NCI-H748 treated with DMSO at 0.1 percent for 48 hours (cell line): Measurements from ENCODE around the gene SOD2.
A peak's percentile ranks its signal among the peaks of the same experiment; 100 is the strongest.
"Not testable (repeated sequence)": the region's sequence is repeated elsewhere in the genome, so short reads cannot be mapped to it uniquely, and the experiment has no call there.

ENCODE experiments used
- DNase-seq: peaks from one replicate; lab custom pipeline; 2025; lab: John Stamatoyannopoulos, UW

Gene SOD2

GRCh38 chr6:159693128-159693893, at the start of gene SOD2:
Gene SOD2, minus strand, starts transcription at chr6:159693241. Its CDS starts 74 bp downstream, at chr6:159693167.
- peak; percentile 47 for DNase-seq

GRCh38 chr6:159742165-159742564, 49.1 kb upstream of the SOD2 start:
- no peak for DNase-seq

DNA sequence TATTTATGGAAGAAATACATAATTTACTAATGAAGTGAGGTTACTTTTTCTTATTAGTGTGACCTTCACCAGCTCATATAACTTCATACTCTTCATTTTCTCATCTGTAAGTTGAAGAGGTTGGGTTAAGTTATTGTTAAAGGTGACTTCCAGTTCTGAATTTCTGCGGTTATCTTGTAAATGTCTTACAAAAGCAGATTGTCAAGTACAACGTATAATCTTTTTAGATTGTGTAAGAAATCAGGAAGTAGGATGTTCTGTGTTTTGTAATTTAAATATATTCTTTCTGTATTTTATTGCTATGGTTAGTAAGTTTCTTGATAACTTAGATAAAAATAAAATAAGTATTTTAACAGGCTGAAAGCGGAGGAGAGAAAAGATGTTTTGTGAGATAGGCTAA, 46.3 kb upstream of the SOD2 start:
- DNase-seq: no peak

DNA sequence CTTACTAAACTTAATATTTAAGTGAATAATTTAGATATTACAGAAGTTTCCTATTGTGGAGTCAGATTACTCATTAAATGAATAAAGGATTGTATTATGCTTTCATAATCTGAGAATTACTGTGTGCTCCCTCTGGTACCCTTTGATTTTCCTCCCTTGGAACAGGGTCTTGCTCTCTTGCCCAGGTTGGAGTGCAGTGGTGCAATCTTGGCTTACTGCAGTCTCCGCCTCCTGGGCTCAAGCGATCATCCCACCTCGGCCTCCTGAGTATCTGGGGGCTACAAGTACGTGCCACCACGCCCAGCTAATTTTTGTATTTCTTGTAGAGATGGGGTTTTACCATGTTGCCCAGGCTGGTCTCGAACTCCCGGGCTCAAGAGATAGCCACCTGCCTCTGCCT, 43.9 kb upstream of the SOD2 start:
- no peak for DNase-seq

DNA sequence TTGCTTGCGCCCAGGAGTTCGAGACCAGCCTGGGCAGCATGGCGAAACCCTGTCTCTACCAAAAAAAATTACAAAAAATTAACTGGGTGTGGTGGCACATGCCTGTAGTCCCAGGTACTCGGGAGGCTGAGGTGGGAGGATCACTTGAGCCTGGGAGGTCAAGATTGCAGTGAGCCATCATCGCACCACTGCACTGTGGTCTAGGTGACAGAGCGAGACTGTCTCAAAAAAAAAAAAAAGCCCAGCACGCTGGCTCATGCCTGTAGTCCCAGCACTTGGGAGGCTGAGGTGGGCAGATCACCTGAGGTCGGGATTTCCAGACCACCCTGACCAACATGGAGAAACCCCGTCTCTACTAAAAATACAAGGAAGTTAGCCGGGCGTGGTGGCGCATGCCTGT, 40.4 kb upstream of the SOD2 start:
- not testable (repeated sequence) for DNase-seq

GRCh38 chr6:159732550-159732949, 39.5 kb upstream of the SOD2 start:
- not testable (repeated sequence) for DNase-seq

- no peak for DNase-seq
Observed at GRCh38 chr6:159730332-159730676, 37.3 kb upstream of the SOD2 start.

DNA sequence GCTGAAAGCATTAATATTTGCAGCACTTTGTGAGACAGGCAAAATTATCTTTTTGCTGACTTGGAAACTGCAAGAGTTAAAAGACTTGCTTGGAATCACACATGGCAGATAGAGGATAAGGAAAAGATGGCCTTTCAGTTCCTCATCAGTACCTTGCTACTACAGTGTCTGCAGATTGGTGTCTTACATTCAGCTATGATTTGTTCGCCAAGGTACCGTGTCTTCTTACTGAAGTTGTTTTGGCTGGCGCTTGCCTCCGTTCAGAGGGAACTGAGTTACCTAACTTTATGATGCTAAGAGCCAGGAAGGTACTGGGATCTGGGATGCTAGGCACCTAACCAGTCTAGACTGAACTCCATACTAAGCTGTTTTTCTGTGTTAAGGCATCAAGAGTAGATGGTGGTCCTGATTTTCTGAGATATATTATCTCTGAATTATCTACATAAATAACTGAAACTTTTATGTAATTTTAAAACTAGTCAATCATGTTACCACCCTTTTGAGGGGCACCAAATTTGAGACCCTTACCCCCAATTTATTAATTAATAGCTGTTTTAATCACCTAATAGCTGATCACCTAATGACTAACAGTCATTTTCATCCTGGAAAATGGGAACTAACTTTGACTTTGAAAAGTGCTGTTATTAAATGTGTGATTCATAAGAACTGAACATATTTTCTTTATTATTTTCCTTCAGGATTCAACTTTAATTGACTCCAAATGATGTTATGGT, 36.7 kb upstream of the SOD2 start:
- DNase-seq: no peak

GRCh38 chr6:159728531-159728964, 35.5 kb upstream of the SOD2 start:
- DNase-seq: no peak

DNA sequence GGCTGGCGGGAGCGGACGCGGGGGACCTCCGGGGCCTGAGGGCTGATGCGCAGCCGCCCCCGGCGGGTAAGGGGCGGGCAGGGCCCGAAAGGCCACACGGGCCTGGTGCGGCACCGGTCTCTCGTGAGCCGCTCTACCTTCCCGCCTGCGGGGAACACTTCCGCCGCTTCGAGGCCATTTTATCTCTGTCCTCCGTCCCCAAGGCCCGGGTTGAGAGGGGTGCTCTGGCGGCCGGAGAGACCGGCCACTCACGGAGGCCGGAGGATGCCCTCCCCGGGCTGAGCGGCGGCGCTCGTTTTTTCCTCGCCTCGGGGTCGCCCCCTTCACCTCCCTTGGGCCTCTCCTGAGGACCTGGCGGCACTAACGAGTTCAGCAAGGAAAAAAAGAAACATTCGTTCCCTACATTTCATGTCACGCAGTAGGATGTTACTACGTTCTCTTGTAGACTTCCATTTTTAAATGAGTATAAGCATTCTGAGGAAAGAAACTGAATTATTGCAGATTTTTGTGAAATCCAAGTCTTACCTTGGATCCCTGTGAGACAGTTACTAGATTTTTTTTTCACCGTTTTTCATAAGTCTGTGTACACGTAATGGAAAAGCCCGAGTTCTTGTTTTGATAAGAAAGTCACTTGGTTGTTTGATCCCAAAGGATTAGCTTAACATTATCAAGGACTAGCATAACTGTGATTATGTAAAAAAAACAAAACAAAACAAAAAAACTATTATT, 34.8 kb upstream of the SOD2 start:
- no peak for DNase-seq

- DNase-seq: peak; percentile 91
Observed at GRCh38 chr6:159726918-159727716, 34.1 kb upstream of the SOD2 start, which contains the start of gene WTAP. Gene WTAP, plus strand, starts transcription at chr6:159727506. Its CDS starts 8,760 bp downstream, at chr6:159736266.

DNA sequence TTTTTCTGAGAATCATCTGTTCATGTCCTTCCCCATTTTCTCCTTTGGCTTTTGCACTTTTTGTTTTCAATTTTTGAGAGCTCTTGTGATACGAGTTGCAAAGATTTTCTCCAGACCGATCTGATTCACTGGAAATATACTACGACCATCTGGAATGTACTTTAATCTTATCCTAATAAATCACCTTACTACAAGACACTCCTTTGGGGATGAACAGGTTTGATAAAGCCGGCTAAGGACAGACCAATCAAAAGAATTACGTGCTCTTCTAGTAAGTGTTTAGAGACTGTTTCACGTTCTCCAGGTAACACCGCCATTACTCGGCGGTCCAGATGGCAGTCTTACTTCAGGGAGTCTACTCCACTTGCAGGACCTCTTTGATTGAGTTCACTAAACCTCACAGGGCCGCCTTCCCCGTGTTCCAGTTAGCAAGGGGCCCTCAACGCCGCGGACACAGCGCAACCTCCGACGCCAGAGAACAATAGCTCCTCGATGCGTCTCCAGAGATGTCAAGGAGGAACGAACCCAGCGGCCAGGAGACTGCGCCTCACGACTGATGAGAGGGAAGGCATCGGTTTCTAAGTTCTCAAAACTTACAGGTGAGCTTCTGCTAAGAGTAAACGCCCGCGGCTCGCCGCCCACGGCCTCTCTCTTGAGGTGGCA, 33.3 kb upstream of the SOD2 start:
- peak; percentile 72 for DNase-seq

DNA sequence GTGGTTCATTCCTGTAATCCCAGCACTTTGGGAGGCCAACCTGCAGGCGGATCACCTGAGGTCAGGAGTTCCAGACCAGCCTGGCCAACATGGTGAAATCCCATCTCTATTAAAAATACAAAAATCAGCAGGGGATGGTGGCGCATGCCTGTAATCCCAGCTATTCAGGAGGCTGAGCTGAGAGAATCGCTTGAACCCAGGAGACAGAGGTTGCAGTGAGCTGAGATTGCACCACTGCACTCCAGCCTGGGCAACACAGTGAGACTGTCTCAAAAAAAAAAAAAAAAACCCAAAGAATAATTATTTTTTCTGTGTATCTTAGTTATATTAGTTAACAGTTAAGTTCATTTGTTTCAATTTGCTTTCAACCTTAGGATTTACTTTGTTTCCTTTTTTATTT, 32.2 kb upstream of the SOD2 start:
- not testable (repeated sequence) for DNase-seq

- DNase-seq: no peak
Observed at GRCh38 chr6:159724778-159725177, 31.7 kb upstream of the SOD2 start.

DNA sequence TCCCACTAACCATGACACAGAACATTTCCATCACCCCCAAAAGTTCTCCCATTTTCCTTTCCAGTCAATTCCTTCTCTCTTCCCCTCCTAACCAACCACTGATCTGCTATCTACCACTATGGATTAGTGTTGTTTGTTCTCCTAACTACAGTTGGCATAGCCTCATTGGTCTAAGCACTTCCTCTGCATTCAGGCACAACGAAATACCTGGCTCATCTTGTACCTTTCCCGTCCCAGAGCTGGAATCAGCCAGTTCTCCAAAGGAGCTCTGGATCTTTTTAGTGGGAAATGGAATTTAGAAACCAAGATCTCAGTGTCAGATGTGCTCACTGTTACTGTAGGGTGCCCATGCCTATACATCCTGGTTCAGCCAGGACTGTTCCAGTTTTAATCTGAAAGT, 30.2 kb upstream of the SOD2 start:
- no peak for DNase-seq

GRCh38 chr6:159722655-159723054, 29.6 kb upstream of the SOD2 start:
- DNase-seq: no peak

DNA sequence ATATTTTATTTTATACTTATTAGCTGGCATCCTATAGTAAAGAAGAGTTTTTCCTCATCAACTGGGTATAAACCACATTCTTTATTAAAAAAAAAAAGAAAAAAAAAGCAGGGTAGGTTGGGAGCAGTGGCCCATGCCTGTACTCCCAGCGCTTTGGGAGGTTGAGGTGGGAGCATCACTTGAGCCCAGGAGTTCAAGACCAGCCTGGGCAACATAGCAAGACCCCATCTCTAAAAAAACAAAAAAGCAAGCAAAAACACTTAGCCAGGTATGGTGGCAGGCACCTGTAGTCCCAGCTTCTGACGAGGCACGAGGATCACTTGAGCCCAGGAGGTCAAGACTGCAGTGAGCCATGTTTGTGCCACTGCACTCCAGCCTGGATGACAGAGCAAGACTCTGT, 28.9 kb upstream of the SOD2 start:
- DNase-seq: not testable (repeated sequence)

DNA sequence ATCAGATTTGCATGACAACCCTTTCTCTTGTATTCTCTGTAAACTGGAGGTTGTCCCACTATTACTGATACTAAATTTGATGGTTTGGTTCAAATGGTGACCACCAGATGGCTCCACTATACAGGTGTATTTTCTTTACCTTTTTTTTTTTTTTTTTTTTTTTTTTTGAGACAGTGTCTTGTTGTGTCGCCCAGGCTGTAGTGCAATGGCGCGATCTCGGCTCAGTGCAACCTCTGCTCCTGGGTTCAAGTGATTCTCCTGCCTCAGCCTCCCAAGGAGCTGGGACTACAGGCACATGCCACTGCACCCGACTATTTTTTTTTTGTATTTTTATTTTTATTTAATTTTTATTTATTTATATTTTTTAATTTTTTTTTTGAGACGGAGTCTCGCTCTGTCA, 27.7 kb upstream of the SOD2 start:
- DNase-seq: peak; percentile 49

DNA sequence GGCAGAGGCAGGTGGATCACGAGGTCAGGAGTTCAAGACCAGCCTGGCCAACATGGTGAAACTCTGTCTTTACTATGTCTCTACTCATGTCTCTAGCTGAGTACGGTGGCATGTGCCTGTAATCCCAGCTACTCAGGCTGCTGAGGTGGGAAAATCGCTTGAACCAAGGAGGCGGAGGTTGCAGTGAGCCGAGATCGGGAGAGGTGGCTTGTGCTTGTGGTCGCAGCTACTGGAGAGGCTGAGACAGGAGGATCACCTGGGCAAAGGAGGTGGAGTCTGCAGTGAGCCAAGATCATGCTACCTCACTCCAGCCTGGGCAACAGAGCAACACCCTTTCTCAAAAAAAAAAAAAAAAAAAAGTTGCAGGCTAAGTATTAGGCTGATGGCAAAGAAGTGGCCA, 26.2 kb upstream of the SOD2 start:
- DNase-seq: no peak

DNA sequence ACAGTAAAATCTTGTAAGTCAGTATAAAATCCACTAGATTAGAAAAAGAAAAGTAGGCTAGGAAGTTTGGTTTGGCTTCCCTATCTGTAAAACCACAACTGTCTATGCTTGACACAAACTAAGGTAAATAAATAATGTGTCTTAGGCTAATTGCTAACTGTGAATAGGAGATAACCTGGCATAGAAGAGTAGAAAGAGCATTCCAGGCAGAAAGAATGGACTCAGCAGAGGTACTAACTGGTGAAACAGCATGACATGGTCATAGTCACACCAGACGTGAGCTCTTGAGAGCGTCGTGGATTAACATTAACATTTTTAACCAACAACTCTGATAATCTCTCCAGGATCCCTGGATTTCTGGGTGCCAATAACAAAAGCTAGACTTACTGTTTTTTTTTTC, 25.6 kb upstream of the SOD2 start:
- no peak for DNase-seq
